ENCODE data around the gene MICU2. TPM values are rescaled to one million over a fixed set of nuclear protein-coding genes. Genes with fewer than 3 reads are reported as not detected.

Gene MICU2
- total and polyA plus RNA-seq, 11 donors, result 50.4 to 144 (median 59.8) TPM

- H3K36me3 ChIP-seq, result no peaks in the 10 kb centered on the region
- no peak overlapping the region for H3K27ac ChIP-seq
- DNase-seq, result no peak
- H3K27me3 ChIP-seq, result no peaks in the 10 kb centered on the region
- H3K4me1 ChIP-seq, result peaks cover 0 to 46% (median 0%) of the 10 kb centered on the region in 12 donors
- intact Hi-C loops (cut with DNase I), result no loop called here
- no peak for ATAC-seq
- no peak for TF ChIP-seq CTCF (IDR thresholded peaks at IDR 0.05)
- peaks cover 0 to 8% (median under 1%) of the 10 kb centered on the region in 12 donors for H3K9me3 ChIP-seq
- H3K4me3 ChIP-seq, result no peak overlapping the region
- 74 to 93% (median 89%) methylated on average over 1 of the region's 1 CpG for WGBS, 4 donors
Observed at GRCh38 chr13:21443171-21443570, 160.8 kb downstream of the MICU2 start.

Other genes starting within 250 kb of the MICU2 start
- gene ZDHHC20, start 144.9 kb downstream of the MICU2 start, total RNA-seq, result 10 to 100 TPM; 14.1 to 36.4 (median 17.1) TPM
- gene ZDHHC20, start 144.9 kb downstream of the MICU2 start, polyA plus RNA-seq, result 1 to 10 TPM; 6.2 to 9.9 TPM
- 10 to 100 TPM in 4 of 9 donors, 1 to 10 TPM in 5; 1.9 to 12.5 (median 8.3) TPM for gene FGF9, start 66.9 kb upstream of the MICU2 start, total RNA-seq
- gene FGF9, start 66.9 kb upstream of the MICU2 start, polyA plus RNA-seq, result 1 to 10 TPM; 1.7 to 3.6 TPM

All from heart left ventricle (tissue), 16 donors.